IMR-90 (cell line): Measurements from ENCODE around the gene LAMC2. TPM values are rescaled to one million over a fixed set of nuclear protein-coding genes. Genes with fewer than 3 reads are reported as not detected.

ENCODE experiments used
- ATAC-seq: fragments of 200-7000 bp; cut with Tn5 transposase; 2 replicates; pipeline ENCODE4 v1.9.1; 2020; ENCODE audit warnings: low read depth, mild to moderate bottlenecking, moderate library complexity
- BruUV-seq: library from RNA; stranded (reverse); fragments of 400-500 nt; replicated peaks from 2 replicates; lab custom pipeline; 2021; lab: Mats Ljungman, UMichigan
- CTCF ChIA-PET: fragments of 300-600 bp; formaldehyde crosslinking; extraction: SDS; loops from one replicate; lab custom pipeline; 2021; ENCODE audit warnings: antibody characterized with exemption; lab: Yijun Ruan, JAX
- POLR2A ChIA-PET: fragments of 300-600 bp; sonication (Branson Sonifier 250); formaldehyde crosslinking; loops from one replicate; lab custom pipeline; 2022; ENCODE audit warnings: antibody characterized with exemption; ENCODE audit not compliant: unreplicated experiment; lab: Charles Lee
- DNase-seq: peaks from one replicate; pipeline ENCODE4 v3.0.0; 2013
- H2AFZ ChIP-seq: replicated peaks from 2 replicates; pipeline ENCODE3; 2013; ENCODE audit warnings: low read length, mild to moderate bottlenecking; ENCODE audit not compliant: poor library complexity
- H2AK5ac ChIP-seq: 2 replicates; pipeline ENCODE4 v1.6.1; 2013; ENCODE audit warnings: low read depth, low read length, inconsistent platforms
- H2AK9ac ChIP-seq: replicated peaks from 2 replicates; pipeline ENCODE3; 2013; ENCODE audit warnings: mild to moderate bottlenecking, low read depth, low read length, moderate library complexity; ENCODE audit not compliant: poor library complexity
- H2BK120ac ChIP-seq: 2 replicates; pipeline ENCODE4 v1.6.1; 2013; ENCODE audit warnings: low read depth, low read length, inconsistent platforms
- H2BK15ac ChIP-seq: 3 replicates; pipeline ENCODE4 v1.6.1; 2013; ENCODE audit warnings: low read depth, low read length, inconsistent platforms
- H2BK20ac ChIP-seq: 2 replicates; pipeline ENCODE4 v1.6.1; 2013; ENCODE audit warnings: low read depth, mild to moderate bottlenecking, inconsistent platforms, low read length, moderate library complexity
- H2BK5ac ChIP-seq: 2 replicates; pipeline ENCODE4 v1.6.1; 2013; ENCODE audit warnings: mild to moderate bottlenecking, low read depth, low read length, inconsistent platforms; ENCODE audit not compliant: poor library complexity, severe bottlenecking
- H3K14ac ChIP-seq: replicated peaks from 2 replicates; pipeline ENCODE4 v1.6.1; 2013; ENCODE audit warnings: low read depth, low read length, inconsistent platforms
- H3K18ac ChIP-seq: 2 replicates; pipeline ENCODE4 v1.6.1; 2013; ENCODE audit warnings: low read depth, low read length, control low read depth
- H3K23ac ChIP-seq: 2 replicates; pipeline ENCODE4 v1.6.1; 2013; ENCODE audit warnings: low read depth, low read length, inconsistent platforms
- H3K27ac ChIP-seq: 2 replicates; pipeline ENCODE4 v1.5.1; 2013; ENCODE audit warnings: mild to moderate bottlenecking, control low read depth, low read length; ENCODE audit not compliant: insufficient read depth
- H3K27me3 ChIP-seq: 2 replicates; pipeline ENCODE4 v1.6.1; 2013; ENCODE audit warnings: low read length; ENCODE audit not compliant: control insufficient read depth, insufficient read depth
- H3K36me3 ChIP-seq: 2 replicates; pipeline ENCODE4 v1.6.1; 2013; ENCODE audit warnings: low read length, mixed read lengths; ENCODE audit not compliant: control insufficient read depth, insufficient read depth
- H3K4ac ChIP-seq: 2 replicates; pipeline ENCODE4 v1.6.1; 2013; ENCODE audit warnings: low read depth, low read length, inconsistent platforms
- H3K4me1 ChIP-seq: 2 replicates; pipeline ENCODE4 v1.6.1; 2013; ENCODE audit warnings: low read length, mixed read lengths; ENCODE audit not compliant: control insufficient read depth, insufficient read depth
- H3K4me2 ChIP-seq: 2 replicates; pipeline ENCODE4 v1.6.1; 2013; ENCODE audit warnings: low read depth, mild to moderate bottlenecking, control low read depth, low read length, moderate library complexity
- H3K4me3 ChIP-seq: 2 replicates; pipeline ENCODE4 v1.5.1; 2013; ENCODE audit warnings: low read depth, mild to moderate bottlenecking, control low read depth, low read length, moderate library complexity; ENCODE audit not compliant: insufficient read depth
- H3K56ac ChIP-seq: 2 replicates; pipeline ENCODE4 v1.6.1; 2013; ENCODE audit warnings: low read length, inconsistent platforms; ENCODE audit not compliant: insufficient read depth; ENCODE audit errors: extremely low read depth
- H3K79me1 ChIP-seq, 2 experiments: 2 replicates each; pipeline ENCODE4 v1.6.1; 2013; ENCODE audit warnings: low read length in 2 of 2, inconsistent platforms in 1 of 2, low read depth in 1 of 2
- H3K9ac ChIP-seq: 2 replicates; pipeline ENCODE4 v1.6.1; 2013; ENCODE audit warnings: low read depth, low read length, control low read depth
- H3K9me1 ChIP-seq: 2 replicates; pipeline ENCODE4 v1.6.1; 2013; ENCODE audit warnings: low read length, inconsistent platforms; ENCODE audit not compliant: insufficient read depth
- H3K9me3 ChIP-seq: 2 replicates; pipeline ENCODE4 v1.6.1; 2013; ENCODE audit warnings: low read length; ENCODE audit not compliant: control insufficient read depth, insufficient read depth
- H4K20me1 ChIP-seq: 2 replicates; pipeline ENCODE4 v1.6.1; 2013; ENCODE audit warnings: low read length, inconsistent platforms; ENCODE audit not compliant: insufficient read depth
- H4K5ac ChIP-seq: 2 replicates; pipeline ENCODE4 v1.6.1; 2013; ENCODE audit warnings: mild to moderate bottlenecking, low read depth, low read length, control low read depth
- H4K8ac ChIP-seq, 2 experiments: 2 replicates each; pipeline ENCODE4 v1.6.1; 2013; ENCODE audit warnings: low read depth in 2 of 2, low read length in 2 of 2, control low read depth in 1 of 2, inconsistent platforms in 1 of 2
- H4K91ac ChIP-seq: 2 replicates; pipeline ENCODE4 v1.6.1; 2013; ENCODE audit warnings: low read depth, low read length, inconsistent platforms; ENCODE audit not compliant: insufficient read depth
- CHD1 ChIP-seq: IDR thresholded peaks from 2 replicates; pipeline ENCODE4 v1.6.1; 2012; ENCODE audit warnings: low read depth, low read length, improper control_type of control experiment
- MAFK ChIP-seq: IDR thresholded peaks from 2 replicates; pipeline ENCODE4 v1.6.1; 2012; ENCODE audit warnings: low read depth, low read length, improper control_type of control experiment
- RCOR1 ChIP-seq: IDR thresholded peaks from 2 replicates; pipeline ENCODE4 v1.6.1; 2012; ENCODE audit warnings: mild to moderate bottlenecking, low read length, improper control_type of control experiment; ENCODE audit not compliant: insufficient replicate concordance
- SMC3 ChIP-seq: fragments of 150-350 bp; IDR thresholded peaks from 2 replicates; pipeline ENCODE4 v1.6.1; 2016; ENCODE audit warnings: low read depth, mild to moderate bottlenecking, antibody characterized with exemption, low read length, moderate library complexity
- WGBS, 2 experiments: methylation state at CpG; one replicate each; pipeline versions ENCODE4 v1.1.5 to v1.1.7; 2013; ENCODE audit warnings: missing lambda C conversion rate in 2 of 2; ENCODE audit not compliant: insufficient read length in 1 of 2; ENCODE audit errors: extremely low coverage in 2 of 2; 5-methylcytosine and 5-hydroxymethylcytosine counted together
- dilution Hi-C: fragments of 300-500 bp; cut with HindIII; formaldehyde crosslinking; loops from one replicate; pipeline ENCODE4 v1.14.3; 2018; ENCODE audit warnings: low sequenced_read_pairs; ENCODE audit not compliant: unreplicated experiment
- in situ Hi-C: fragments of 300-500 bp; cut with MboI; formaldehyde crosslinking; loops from 3 replicates; pipeline ENCODE4 v1.14.3; 2019; ENCODE audit warnings: low sequenced_read_pairs, inconsistent platforms, mixed read lengths
- intact Hi-C: fragments of 100-400 bp; cut with micrococcal nuclease; formaldehyde crosslinking; loops from 2 replicates; pipeline ENCODE4 v1.10.0; 2022
- polyA plus RNA-seq, 3 experiments: library from polyadenylated mRNA; depleted of rRNA; stranded (reverse); fragments of >200 nt; gene quantifications; 2 replicates each; pipeline ENCODE4 v1.2.3, GENCODE V29; 2012; ENCODE audit warnings: low replicate concordance in 1 of 3
- total RNA-seq: library from RNA; depleted of rRNA; stranded (reverse); fragments of >200 nt; gene quantifications from 2 replicates; pipeline ENCODE4 v1.2.3, GENCODE V29; 2012
- TF ChIP-seq, protein P1 (sequence below): conservative IDR thresholded peaks from 2 replicates; pipeline ENCODE4 v1.5.1; 2012; ENCODE audit warnings: mild to moderate bottlenecking, low read depth, low read length, improper control_type of control experiment

LAMC2 gene
- total and polyA plus RNA-seq, 2 of the 4 experiments (the other 2 are of a cell fraction) = 2.3 to 2.8 TPM

DNA sequence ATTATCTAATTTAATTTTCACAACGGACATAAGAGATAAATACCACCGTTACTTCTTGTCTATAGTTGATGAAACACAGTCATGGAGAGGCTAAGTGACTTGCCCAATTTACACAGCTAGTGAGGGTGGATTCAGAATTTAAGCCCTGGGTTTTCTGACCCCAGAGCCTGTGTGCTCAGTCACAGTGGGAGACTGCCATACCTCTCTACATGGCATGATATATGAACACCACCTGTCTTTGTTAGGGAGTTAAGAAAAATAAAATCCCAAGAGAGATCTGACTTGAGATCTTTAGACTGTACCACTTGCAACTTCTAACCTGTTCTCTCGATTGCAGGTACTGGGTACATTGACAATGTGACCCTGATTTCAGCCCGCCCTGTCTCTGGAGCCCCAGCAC is 40.3 kb downstream of the LAMC2 start:
- H3K14ac ChIP-seq = no peak overlapping the region
- POLR2A ChIA-PET = no interaction called here
- WGBS, 2 experiments = no CpG with 5 or more reads among the region's 4 CpGs

More for the DNA sequence above, 40.3 kb downstream of the LAMC2 start:
- dilution Hi-C loops (no loop called here), in situ Hi-C loops (loop anchor here (25.0 kb wide), 1 partner anchor 264 kb away; the partner anchor contains the start of gene SHCBP1L), intact Hi-C loops (no loop called here)
- no peak for DNase-seq
- Histone ChIP-seq H3K18ac (no peak overlapping the region), H3K27me3 (no peaks in the 10 kb centered on the region), H3K9ac (no peak overlapping the region), H3K27ac (no peak overlapping the region), H3K9me1 (peaks cover 2% of the 10 kb centered on the region; the same call in 1 of the 2 replicates), H2AFZ (no peak overlapping the region), H4K20me1 (no peaks in the 10 kb centered on the region), H3K56ac (no peak overlapping the region), H2BK20ac (no peak overlapping the region), H2BK120ac (no peak overlapping the region), H2BK15ac (no peak overlapping the region), H3K4me2 (no peak overlapping the region), H2AK9ac (no peak overlapping the region), H4K8ac (no peak overlapping the region), H3K79me1 (no peaks in the 10 kb centered on the region), H3K36me3 (no peaks in the 10 kb centered on the region), H3K4me3 (no peak overlapping the region), H2BK5ac (no peak overlapping the region), H3K9me3 (no peaks in the 10 kb centered on the region), H2AK5ac (no peak overlapping the region), H3K4me1 (peaks cover 2% of the 10 kb centered on the region; the same call in 1 of the 2 replicates), H3K4ac (no peak overlapping the region; the same call in 1 of the 2 replicates), H3K23ac (no peak overlapping the region), H4K91ac (no peak overlapping the region), H4K5ac (no peak overlapping the region)
- CTCF ChIA-PET = interaction anchor here (1.8 kb wide), 1 partner anchor 9 kb away, joined by 8 read pairs; no protein-coding TSS in a partner anchor
- no TSS peak for BruUV-seq
- no peak for TF ChIP-seq RCOR1
- TF ChIP-seq SMC3 = no peak
- no peak for TF ChIP-seq MAFK
- TF ChIP-seq, protein P1, sequence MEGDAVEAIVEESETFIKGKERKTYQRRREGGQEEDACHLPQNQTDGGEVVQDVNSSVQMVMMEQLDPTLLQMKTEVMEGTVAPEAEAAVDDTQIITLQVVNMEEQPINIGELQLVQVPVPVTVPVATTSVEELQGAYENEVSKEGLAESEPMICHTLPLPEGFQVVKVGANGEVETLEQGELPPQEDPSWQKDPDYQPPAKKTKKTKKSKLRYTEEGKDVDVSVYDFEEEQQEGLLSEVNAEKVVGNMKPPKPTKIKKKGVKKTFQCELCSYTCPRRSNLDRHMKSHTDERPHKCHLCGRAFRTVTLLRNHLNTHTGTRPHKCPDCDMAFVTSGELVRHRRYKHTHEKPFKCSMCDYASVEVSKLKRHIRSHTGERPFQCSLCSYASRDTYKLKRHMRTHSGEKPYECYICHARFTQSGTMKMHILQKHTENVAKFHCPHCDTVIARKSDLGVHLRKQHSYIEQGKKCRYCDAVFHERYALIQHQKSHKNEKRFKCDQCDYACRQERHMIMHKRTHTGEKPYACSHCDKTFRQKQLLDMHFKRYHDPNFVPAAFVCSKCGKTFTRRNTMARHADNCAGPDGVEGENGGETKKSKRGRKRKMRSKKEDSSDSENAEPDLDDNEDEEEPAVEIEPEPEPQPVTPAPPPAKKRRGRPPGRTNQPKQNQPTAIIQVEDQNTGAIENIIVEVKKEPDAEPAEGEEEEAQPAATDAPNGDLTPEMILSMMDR = no peak
- TF ChIP-seq CHD1 = no peak
- ATAC-seq = no peak
